ENCODE measurements around the gene NRXN3.

NRXN3 gene

GRCh38 chr14:78788467-78789360 lies 618.5 kb downstream of the NRXN3 start:
- TF ChIP-seq GATA3 (IDR thresholded peaks at IDR 0.05; ENCODE audit: low read depth, low read length) (no peak), GATA2 (IDR thresholded peaks at IDR 0.05; ENCODE audit: low read depth, low read length) (no peak)

DNA sequence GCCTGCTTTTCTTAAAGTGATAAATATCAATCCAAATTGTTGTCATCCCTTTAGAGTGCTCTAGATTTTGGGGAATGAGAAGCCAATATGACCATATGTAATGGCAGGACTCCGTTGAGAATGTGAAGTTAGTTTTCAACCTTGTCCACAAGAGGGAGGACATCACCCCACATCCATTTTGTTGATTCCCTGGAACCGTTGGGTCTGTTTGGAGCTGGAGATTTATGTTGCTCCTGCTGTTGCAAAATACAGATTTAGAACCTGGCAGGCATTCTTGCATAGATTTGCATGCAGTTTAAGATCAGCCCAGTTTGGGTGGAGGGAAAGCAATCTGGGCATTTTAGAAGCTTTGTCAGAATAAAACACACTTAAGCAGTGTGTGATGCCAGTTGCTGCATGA lies 620.1 kb downstream of the NRXN3 start:
- no peak for TF ChIP-seq GATA2 (IDR thresholded peaks at IDR 0.05; ENCODE audit: low read depth, low read length)
- TF ChIP-seq GATA3 (IDR thresholded peaks at IDR 0.05; ENCODE audit: low read depth, low read length), result no peak

DNA sequence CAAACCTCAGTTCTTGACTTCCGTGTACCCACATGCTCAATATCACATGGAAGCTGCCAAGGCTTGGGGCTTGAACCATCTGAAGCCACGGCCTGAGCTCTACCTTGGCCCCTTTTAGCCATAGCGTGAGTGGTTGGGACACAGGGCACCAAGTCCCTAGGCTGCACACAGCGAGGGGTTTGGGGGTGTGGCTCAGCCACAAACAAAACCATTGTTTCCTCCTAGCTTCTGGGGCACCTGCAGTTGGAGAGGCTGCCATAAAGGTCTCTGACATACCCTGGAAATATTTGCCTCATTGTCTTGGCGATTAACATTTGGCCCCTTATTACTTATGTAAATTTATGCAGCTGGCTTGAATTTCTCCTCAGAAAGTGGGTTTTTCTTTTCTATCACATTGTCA lies 628.6 kb downstream of the NRXN3 start:
- TF ChIP-seq GATA2 (IDR thresholded peaks at IDR 0.05; ENCODE audit: low read depth, low read length), result no peak
- TF ChIP-seq GATA3 (IDR thresholded peaks at IDR 0.05; ENCODE audit: low read depth, low read length), result no peak

- TF ChIP-seq GATA2 (IDR thresholded peaks at IDR 0.05; ENCODE audit: low read depth, low read length) (no peak), GATA3 (IDR thresholded peaks at IDR 0.05; ENCODE audit: low read depth, low read length) (no peak)
Measured at GRCh38 chr14:78805570-78805969, 635.4 kb downstream of the NRXN3 start.

DNA sequence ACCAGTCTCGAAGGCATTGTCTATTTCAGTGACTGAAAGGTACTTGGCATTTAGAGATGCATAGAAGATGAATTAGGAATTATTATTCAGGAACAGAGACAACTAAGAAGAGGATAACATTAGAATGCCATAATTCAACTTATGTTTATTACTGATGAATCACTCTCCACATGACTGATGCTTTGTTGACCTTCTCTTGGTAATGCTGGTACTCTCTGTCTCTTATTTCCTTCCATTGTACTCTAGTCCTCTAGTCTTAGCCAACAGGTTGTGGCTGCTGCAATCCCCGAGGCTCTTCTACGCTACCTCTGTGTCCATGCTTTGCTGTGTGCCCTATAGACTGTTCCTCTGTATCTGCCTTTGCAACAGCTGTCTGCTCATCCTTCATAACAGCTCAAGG lies 652.9 kb downstream of the NRXN3 start:
- TF ChIP-seq GATA2 (IDR thresholded peaks at IDR 0.05; ENCODE audit: low read depth, low read length) (no peak), GATA3 (IDR thresholded peaks at IDR 0.05; ENCODE audit: low read depth, low read length) (no peak)

DNA sequence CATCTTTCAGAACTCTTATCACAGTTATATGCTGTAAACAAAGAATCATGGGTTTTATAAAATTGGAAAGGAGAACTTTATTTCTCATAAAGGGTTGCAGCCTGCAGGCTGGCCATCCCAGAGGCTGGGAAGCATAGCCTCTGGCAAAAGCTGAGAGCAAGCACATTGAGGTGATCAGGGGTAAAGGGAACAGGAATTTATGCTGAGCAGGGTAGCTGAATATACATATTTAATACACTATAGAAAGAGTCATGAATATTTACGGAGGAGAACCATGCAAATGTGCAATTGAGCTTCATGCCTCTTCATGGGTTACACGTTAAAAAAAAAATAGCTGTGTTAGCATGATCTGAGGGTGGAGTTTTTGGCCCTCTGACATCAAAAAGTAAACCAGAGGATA lies 653.3 kb downstream of the NRXN3 start:
- TF ChIP-seq GATA3 (IDR thresholded peaks at IDR 0.05; ENCODE audit: low read depth, low read length) (no peak), GATA2 (IDR thresholded peaks at IDR 0.05; ENCODE audit: low read depth, low read length) (no peak)

DNA sequence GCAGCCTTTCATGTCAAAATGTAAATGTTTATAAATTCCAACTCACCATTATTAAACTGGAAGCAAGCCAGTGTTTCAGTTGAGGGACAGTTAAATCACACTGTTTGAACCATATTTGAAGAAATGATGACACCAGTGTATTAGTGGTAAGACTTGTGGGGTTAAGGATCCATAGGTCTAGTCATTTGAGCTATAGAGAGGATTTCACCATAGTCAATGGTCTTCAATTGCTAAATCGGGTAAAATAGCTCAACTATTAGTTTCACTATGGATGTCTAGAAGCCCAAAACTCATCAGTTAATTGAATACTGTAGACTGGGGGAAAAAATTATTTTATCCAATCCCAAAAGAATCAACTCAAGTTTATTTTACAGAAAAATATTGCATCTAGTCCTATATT lies 659.1 kb downstream of the NRXN3 start:
- no peak for TF ChIP-seq GATA3 (IDR thresholded peaks at IDR 0.05; ENCODE audit: low read depth, low read length)
- TF ChIP-seq GATA2 (IDR thresholded peaks at IDR 0.05; ENCODE audit: low read depth, low read length), result no peak

DNA sequence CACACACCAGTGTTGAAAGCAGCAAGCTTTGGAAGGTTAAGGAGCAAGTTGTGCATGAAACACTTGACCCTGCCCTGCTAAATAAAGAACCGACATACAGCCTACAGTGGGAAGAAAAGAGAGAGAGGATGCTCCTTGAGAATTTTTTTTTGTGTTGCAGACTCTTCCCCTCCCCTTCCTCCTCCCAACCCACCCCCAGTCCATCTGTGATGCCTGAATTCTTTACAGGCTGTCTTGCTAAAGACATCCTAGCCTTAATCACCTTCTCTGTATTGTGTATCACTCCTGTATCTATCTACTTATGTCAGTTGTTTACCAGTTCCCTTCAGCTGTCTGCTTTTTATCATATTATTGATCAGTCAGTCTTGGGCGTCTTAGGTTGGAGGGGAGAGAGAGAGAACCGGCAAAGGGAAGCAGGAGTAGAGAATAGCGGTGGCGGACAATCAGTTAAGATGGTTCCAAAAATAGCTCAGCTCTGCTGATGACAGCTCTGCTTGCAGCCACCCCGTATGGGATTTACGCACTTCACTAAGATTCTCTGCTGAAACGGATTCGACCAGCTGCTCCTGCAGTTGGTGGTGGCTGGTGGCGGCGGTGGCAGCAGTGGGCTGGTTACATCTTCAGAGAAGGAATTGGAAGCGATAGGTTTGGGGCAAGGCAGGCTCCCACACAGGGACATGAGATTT lies 664.7 kb downstream of the NRXN3 start:
- no peak for TF ChIP-seq GATA3 (IDR thresholded peaks at IDR 0.05; ENCODE audit: low read depth, low read length)
- no peak for TF ChIP-seq GATA2 (IDR thresholded peaks at IDR 0.05; ENCODE audit: low read depth, low read length)

GRCh38 chr14:78835909-78836308 lies 665.7 kb downstream of the NRXN3 start:
- TF ChIP-seq GATA3 (IDR thresholded peaks at IDR 0.05; ENCODE audit: low read depth, low read length) (no peak), GATA2 (IDR thresholded peaks at IDR 0.05; ENCODE audit: low read depth, low read length) (no peak)

- no peak for TF ChIP-seq GATA2 (IDR thresholded peaks at IDR 0.05; ENCODE audit: low read depth, low read length)
- TF ChIP-seq GATA3 (IDR thresholded peaks at IDR 0.05; ENCODE audit: low read depth, low read length), result no peak
Measured at GRCh38 chr14:78836777-78837176, 666.6 kb downstream of the NRXN3 start.

- TF ChIP-seq GATA3 (IDR thresholded peaks at IDR 0.05; ENCODE audit: low read depth, low read length) (no peak), GATA2 (IDR thresholded peaks at IDR 0.05; ENCODE audit: low read depth, low read length) (no peak)
Measured at GRCh38 chr14:78838959-78839358, 668.8 kb downstream of the NRXN3 start.

- TF ChIP-seq GATA3 (IDR thresholded peaks at IDR 0.05; ENCODE audit: low read depth, low read length) (peak; percentile 69), GATA2 (IDR thresholded peaks at IDR 0.05; ENCODE audit: low read depth, low read length) (peak; percentile 60; the same call in 1 of the 2 replicates)
Measured at GRCh38 chr14:78840898-78841297, 670.7 kb downstream of the NRXN3 start.

- no peak for TF ChIP-seq GATA3 (IDR thresholded peaks at IDR 0.05; ENCODE audit: low read depth, low read length)
- TF ChIP-seq GATA2 (IDR thresholded peaks at IDR 0.05; ENCODE audit: low read depth, low read length), result no peak
Measured at GRCh38 chr14:78847801-78848200, 677.6 kb downstream of the NRXN3 start.

DNA sequence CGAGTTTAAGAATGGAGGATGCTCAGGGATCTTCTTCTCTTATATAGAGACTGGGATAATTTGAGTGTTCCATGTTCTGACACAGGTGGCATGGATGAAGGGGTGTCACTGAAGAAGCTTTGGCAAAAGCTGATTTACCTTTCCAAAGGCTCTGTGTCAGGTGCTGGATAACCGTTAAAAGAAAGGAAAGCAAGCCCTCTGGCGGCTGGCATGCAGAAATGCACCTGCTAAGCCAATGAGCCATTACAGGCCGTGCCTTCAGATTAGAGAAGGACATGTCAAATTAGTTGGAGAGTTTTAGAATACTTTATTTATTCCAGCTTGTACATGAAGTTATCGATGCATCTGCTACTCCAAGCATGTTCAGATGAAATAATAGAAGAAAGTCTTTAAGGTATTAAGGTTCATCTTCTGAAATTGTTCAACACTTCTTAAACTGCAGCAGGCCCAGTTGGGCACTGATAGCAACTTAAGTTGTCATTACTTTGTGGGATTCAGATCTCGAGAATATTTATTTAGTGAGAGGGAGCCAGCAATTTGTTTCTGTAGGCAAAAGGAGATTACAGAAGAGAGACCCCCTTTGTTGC lies 678.2 kb downstream of the NRXN3 start:
- TF ChIP-seq GATA3 (IDR thresholded peaks at IDR 0.05; ENCODE audit: low read depth, low read length) (no peak), GATA2 (IDR thresholded peaks at IDR 0.05; ENCODE audit: low read depth, low read length) (no peak)

All from SH-SY5Y (cell line).